Measurements from ENCODE around the gene VSX2.

VSX2 gene

GRCh38 chr14:74221741-74222140, 17.5 kb upstream of the VSX2 start:
- no peak for DNase-seq (ENCODE audit: low read depth, low spot score)

GRCh38 chr14:74223016-74223415, 16.2 kb upstream of the VSX2 start:
- no peak for DNase-seq (ENCODE audit: low read depth, low spot score)

GRCh38 chr14:74231784-74232183, 7.5 kb upstream of the VSX2 start:
- no peak for DNase-seq (ENCODE audit: low read depth, low spot score)

GRCh38 chr14:74235017-74235416, 4.2 kb upstream of the VSX2 start:
- DNase-seq (ENCODE audit: low read depth, low spot score), result no peak

- DNase-seq (ENCODE audit: low read depth, low spot score), result no peak
Measured at GRCh38 chr14:74237441-74237840, 1.8 kb upstream of the VSX2 start.

GRCh38 chr14:74239848-74240793, 872 bp downstream of the VSX2 start:
- peak; percentile 53 for DNase-seq (ENCODE audit: low read depth, low spot score)

GRCh38 chr14:74240794-74241651, 1.8 kb downstream of the VSX2 start:
- peak; percentile 85 for DNase-seq (ENCODE audit: low read depth, low spot score)

- DNase-seq (ENCODE audit: low read depth, low spot score), result no peak
Measured at GRCh38 chr14:74241652-74242017, 2.4 kb downstream of the VSX2 start.

GRCh38 chr14:74242021-74242779, 3.0 kb downstream of the VSX2 start:
- no peak for DNase-seq (ENCODE audit: low read depth, low spot score)

GRCh38 chr14:74242780-74243042, 3.5 kb downstream of the VSX2 start:
- no peak for DNase-seq (ENCODE audit: low read depth, low spot score)

GRCh38 chr14:74243051-74243450, 3.8 kb downstream of the VSX2 start:
- DNase-seq (ENCODE audit: low read depth, low spot score), result no peak

- DNase-seq (ENCODE audit: low read depth, low spot score), result peak; percentile 33
Measured at GRCh38 chr14:74244115-74244514, 4.9 kb downstream of the VSX2 start.

GRCh38 chr14:74245292-74245691, 6.0 kb downstream of the VSX2 start:
- no peak for DNase-seq (ENCODE audit: low read depth, low spot score)

- DNase-seq (ENCODE audit: low read depth, low spot score), result no peak
Measured at GRCh38 chr14:74246542-74246941, 7.3 kb downstream of the VSX2 start.

- DNase-seq (ENCODE audit: low read depth, low spot score), result no peak
Measured at GRCh38 chr14:74248017-74248416, 8.8 kb downstream of the VSX2 start.

GRCh38 chr14:74249433-74250375, 10.5 kb downstream of the VSX2 start:
- no peak for DNase-seq (ENCODE audit: low read depth, low spot score)

GRCh38 chr14:74255281-74255680, 16.0 kb downstream of the VSX2 start:
- DNase-seq (ENCODE audit: low read depth, low spot score), result no peak

- DNase-seq (ENCODE audit: low read depth, low spot score), result peak; percentile 65
Measured at GRCh38 chr14:74257078-74257940, 18.1 kb downstream of the VSX2 start.

- DNase-seq (ENCODE audit: low read depth, low spot score), result no peak
Measured at GRCh38 chr14:74257941-74258763, 18.9 kb downstream of the VSX2 start.

All from ELF-1 (cell line).